ENCODE data around the gene RPL37A. TPM values are rescaled to one million over a fixed set of nuclear protein-coding genes. Genes with fewer than 3 reads are reported as not detected.

Gene RPL37A
- total RNA-seq, 2 donors from 2014 or later, result 2,589 to 2,765 TPM

DNA sequence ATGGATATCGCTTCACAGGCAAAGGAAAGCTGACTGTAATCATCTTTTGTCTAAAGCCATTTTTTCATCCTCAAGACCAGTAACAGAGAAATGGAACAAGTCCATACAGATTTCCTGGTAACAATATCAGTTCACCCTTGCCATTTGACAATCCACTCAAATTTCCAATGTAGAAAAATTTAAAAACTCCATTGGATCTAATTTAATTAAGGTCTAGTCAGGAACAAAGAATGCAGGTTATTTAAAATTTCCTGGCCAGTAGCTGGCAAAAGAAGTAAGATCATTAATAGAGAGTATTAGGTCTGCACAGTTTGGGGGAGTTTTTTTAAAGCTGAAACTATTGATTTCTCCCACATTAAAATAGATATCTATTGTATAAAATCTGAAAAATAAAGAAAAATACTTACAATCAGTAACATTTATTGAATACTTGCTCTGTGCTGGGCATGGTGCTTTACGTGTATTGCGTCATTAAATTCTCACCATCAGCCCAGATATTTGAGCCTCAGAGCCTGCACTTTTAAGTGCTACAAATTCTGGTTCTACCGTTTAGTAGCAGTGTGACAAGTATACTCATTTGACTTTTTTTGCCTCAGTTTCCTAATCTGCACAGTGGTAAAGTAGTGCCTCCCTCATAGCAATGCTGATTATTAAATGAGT is 44.6 kb upstream of the RPL37A start:
- no peak overlapping the region for H3K27ac ChIP-seq (ENCODE audit: low read depth, low read length)
- TF ChIP-seq, protein P1, sequence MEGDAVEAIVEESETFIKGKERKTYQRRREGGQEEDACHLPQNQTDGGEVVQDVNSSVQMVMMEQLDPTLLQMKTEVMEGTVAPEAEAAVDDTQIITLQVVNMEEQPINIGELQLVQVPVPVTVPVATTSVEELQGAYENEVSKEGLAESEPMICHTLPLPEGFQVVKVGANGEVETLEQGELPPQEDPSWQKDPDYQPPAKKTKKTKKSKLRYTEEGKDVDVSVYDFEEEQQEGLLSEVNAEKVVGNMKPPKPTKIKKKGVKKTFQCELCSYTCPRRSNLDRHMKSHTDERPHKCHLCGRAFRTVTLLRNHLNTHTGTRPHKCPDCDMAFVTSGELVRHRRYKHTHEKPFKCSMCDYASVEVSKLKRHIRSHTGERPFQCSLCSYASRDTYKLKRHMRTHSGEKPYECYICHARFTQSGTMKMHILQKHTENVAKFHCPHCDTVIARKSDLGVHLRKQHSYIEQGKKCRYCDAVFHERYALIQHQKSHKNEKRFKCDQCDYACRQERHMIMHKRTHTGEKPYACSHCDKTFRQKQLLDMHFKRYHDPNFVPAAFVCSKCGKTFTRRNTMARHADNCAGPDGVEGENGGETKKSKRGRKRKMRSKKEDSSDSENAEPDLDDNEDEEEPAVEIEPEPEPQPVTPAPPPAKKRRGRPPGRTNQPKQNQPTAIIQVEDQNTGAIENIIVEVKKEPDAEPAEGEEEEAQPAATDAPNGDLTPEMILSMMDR (conservative IDR thresholded peaks at IDR 0.05), result no peak
- H3K4me3 Mint-ChIP-seq, result no peak overlapping the region
- H3K27me3 Mint-ChIP-seq (ENCODE audit: insufficient read depth), result no peaks in the 10 kb centered on the region
- H3K9me3 Mint-ChIP-seq, result peaks cover 51% of the 10 kb centered on the region
- H3K4me3 ChIP-seq (ENCODE audit: low read length), result peak overlapping the region; percentile 41
- H3K36me3 Mint-ChIP-seq (ENCODE audit: low read depth), result peaks cover 81% of the 10 kb centered on the region
- 95 to 97% methylated on average over 4 of the region's 4 CpGs for WGBS, 2 experiments (ENCODE audit: insufficient coverage in 1 of 2, insufficient read length in 1 of 2)
- peaks cover 64% of the 10 kb centered on the region for H3K36me3 ChIP-seq (ENCODE audit: control insufficient read depth, insufficient read depth, low read length)
- H3K27ac Mint-ChIP-seq, result no peak overlapping the region
- H3K9me3 ChIP-seq (ENCODE audit: control insufficient read depth, low read length), result peaks cover 37% of the 10 kb centered on the region
- no peaks in the 10 kb centered on the region for H3K27me3 ChIP-seq (ENCODE audit: control insufficient read depth, insufficient read depth, low read length, poor library complexity, severe bottlenecking)
- no peaks in the 10 kb centered on the region for H3K4me1 ChIP-seq (ENCODE audit: control insufficient read depth, insufficient read depth, low read length)
- no peak overlapping the region for H3K9ac ChIP-seq (ENCODE audit: extremely low read depth, low read length, poor library complexity, severe bottlenecking)
- H3K4me1 Mint-ChIP-seq, result no peaks in the 10 kb centered on the region
- DNase-seq, result no peak

DNA sequence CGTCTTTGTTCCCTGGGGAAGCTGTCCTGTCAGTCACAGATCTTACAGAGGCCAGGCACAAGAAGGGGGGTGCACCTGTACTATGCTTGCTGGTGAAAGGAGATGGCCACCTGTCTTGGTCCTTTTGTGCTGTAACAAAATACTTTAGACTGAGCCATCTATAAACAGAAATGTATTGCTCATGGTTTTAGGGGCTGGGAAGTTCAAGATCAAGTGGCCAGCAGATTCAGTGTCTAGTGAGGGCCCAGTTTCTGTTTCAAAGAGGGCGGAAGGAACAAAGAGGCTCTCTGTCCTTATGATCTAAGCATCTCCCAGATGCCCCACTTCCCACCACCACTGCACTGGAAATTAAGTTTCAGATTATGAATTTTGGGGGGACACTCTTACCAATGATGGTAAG is 35.5 kb upstream of the RPL37A start:
- Histone ChIP-seq H3K9me3 (ENCODE audit: control insufficient read depth, low read length) (no peaks in the 10 kb centered on the region), H3K9ac (ENCODE audit: extremely low read depth, low read length, poor library complexity, severe bottlenecking) (no peak overlapping the region), H3K4me1 (ENCODE audit: control insufficient read depth, insufficient read depth, low read length) (no peaks in the 10 kb centered on the region), H3K36me3 (ENCODE audit: control insufficient read depth, insufficient read depth, low read length) (peaks cover 34% of the 10 kb centered on the region), H3K27me3 (ENCODE audit: control insufficient read depth, insufficient read depth, low read length, poor library complexity, severe bottlenecking) (no peaks in the 10 kb centered on the region), H3K4me3 (ENCODE audit: low read length) (no peak overlapping the region), H3K27ac (ENCODE audit: low read depth, low read length) (no peak overlapping the region)
- Mint-ChIP-seq H3K36me3 (ENCODE audit: low read depth) (peaks cover 48% of the 10 kb centered on the region), H3K9me3 (peaks cover 7% of the 10 kb centered on the region), H3K27ac (no peak overlapping the region), H3K4me3 (no peak overlapping the region), H3K4me1 (no peaks in the 10 kb centered on the region), H3K27me3 (ENCODE audit: insufficient read depth) (no peaks in the 10 kb centered on the region)
- no peak for DNase-seq
- TF ChIP-seq, protein P1 (conservative IDR thresholded peaks at IDR 0.05), result no peak
- 96 to 100% methylated on average over 1 to 2 of the region's 2 CpGs for WGBS, 2 experiments (ENCODE audit: insufficient coverage in 1 of 2, insufficient read length in 1 of 2)

DNA sequence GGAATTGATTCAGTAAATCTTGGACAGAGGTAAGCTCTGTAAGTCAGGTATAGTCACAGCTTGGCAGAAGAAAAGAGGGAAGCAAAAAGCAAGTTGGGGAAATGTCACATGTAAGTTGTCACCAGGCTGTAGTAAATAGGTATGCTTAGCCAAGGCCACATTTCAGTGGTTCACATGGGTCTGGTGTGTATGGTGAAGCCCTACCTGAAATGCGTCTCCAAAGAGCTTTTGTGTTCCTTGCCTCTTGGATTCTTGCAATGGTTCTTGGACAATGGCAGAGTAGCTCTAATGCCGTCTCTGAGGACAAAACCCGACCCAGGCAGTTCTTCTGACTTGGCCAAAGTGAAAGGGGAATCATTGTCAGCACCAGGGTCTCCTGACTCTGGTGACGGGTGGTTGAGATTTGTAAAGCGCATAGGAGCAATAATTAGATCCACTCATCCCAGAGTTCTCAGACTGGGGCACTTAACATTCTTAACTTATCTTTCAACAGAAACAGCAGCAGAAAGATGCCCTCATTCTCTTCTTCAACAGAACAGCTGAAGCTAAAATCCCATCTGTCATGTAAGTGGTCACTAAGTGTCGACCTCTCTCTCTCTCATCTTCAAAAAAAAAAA is 34.4 kb upstream of the RPL37A start:
- TF ChIP-seq, protein P1 (conservative IDR thresholded peaks at IDR 0.05), result no peak
- DNase-seq, result no peak
- peaks cover 54% of the 10 kb centered on the region for H3K36me3 Mint-ChIP-seq (ENCODE audit: low read depth)

More for the DNA sequence above, 34.4 kb upstream of the RPL37A start:
- no peaks in the 10 kb centered on the region for H3K4me1 Mint-ChIP-seq
- Histone ChIP-seq H3K9ac (ENCODE audit: extremely low read depth, low read length, poor library complexity, severe bottlenecking) (no peak overlapping the region), H3K36me3 (ENCODE audit: control insufficient read depth, insufficient read depth, low read length) (peaks cover 39% of the 10 kb centered on the region), H3K27me3 (ENCODE audit: control insufficient read depth, insufficient read depth, low read length, poor library complexity, severe bottlenecking) (no peaks in the 10 kb centered on the region), H3K27ac (ENCODE audit: low read depth, low read length) (no peak overlapping the region), H3K4me1 (ENCODE audit: control insufficient read depth, insufficient read depth, low read length) (no peaks in the 10 kb centered on the region), H3K4me3 (ENCODE audit: low read length) (no peak overlapping the region), H3K9me3 (ENCODE audit: control insufficient read depth, low read length) (no peaks in the 10 kb centered on the region)
- no peak overlapping the region for H3K27ac Mint-ChIP-seq
- peaks cover 2% of the 10 kb centered on the region for H3K9me3 Mint-ChIP-seq
- whole genome bisulfite sequencing, 2 experiments (ENCODE audit: insufficient coverage in 1 of 2, insufficient read length in 1 of 2), result 92 to 100% methylated on average over 4 to 6 of the region's 6 CpGs
- H3K4me3 Mint-ChIP-seq, result no peak overlapping the region
- H3K27me3 Mint-ChIP-seq (ENCODE audit: insufficient read depth), result no peaks in the 10 kb centered on the region

Data from endodermal cell (in vitro differentiated cells).